Spleen (tissue), 11 donors: ENCODE measurements around the gene RND1. TPM values are rescaled to one million over a fixed set of nuclear protein-coding genes. Genes with fewer than 3 reads are reported as not detected.

Experiments used
- polyA plus RNA-seq, 3 donors: library from polyadenylated mRNA; stranded (reverse); fragments of 200-250 nt; gene quantifications; one replicate each; pipeline ENCODE4 v1.2.1, GENCODE V29; 2013
- small RNA-seq, 4 donors: library from RNA; depleted of rRNA; stranded (forward); fragments of <200 nt; gene quantifications; one replicate each; pipeline ENCODE3, GENCODE V24; 2016
- total RNA-seq, 7 donors: library from RNA; depleted of rRNA in 3 of 7; stranded (reverse); fragments of >200 nt in 3 of 7; fragmentation: NEBNext Ultra II Directional in 4 of 7; extraction: Animal tissue kit (Norgen Biotek cat#: 25700) in 4 of 7; gene quantifications; one replicate each; pipeline versions ENCODE4 v1.1.0 to v1.2.1, GENCODE V29; 2016 to 2021
- donor health status: healthy with polysubstance abuse.
- donor health status: DM: no; HTN: no; CAD: no; lungs with moderate emphysema.
- donor health status: DM: no; HTN: no; CAD: no.
- donor health status: Bipolar disorder and iron deficiency.
- donor health status: healthy.
- donor health status: DM: no; HTN: no; CAD: no.
- donor health status: DM: yes; HTN: yes; CAD: no.

Gene RND1
- total and polyA plus RNA-seq, 10 donors = 0.65 to 3.0 (median 1.0) TPM

Small RNAs within 50 kb of the gene (small RNA-seq; reads per million reads assigned to genes)
- gene AC073610.1 = 0 reads per million in 4 donors
- 0 reads per million in 4 donors for gene RF00019
- 0 reads per million in 4 donors for gene RNU6-600P

Other genes starting within 250 kb of the RND1 start
- gene KANSL2, start 183.6 kb downstream of the RND1 start, total RNA-seq = 10 to 100 TPM; 28.4 to 50.7 (median 31.6) TPM
- 10 to 100 TPM; 38.3 to 48.4 (median 43.3) TPM for gene KANSL2, start 183.6 kb downstream of the RND1 start, polyA plus RNA-seq
- 10 to 100 TPM; 30.3 to 53.4 (median 40.9) TPM for gene CCNT1, start 149.2 kb downstream of the RND1 start, total RNA-seq
- gene CCNT1, start 149.2 kb downstream of the RND1 start, polyA plus RNA-seq = 1 to 10 TPM; 4.0 to 5.7 (median 4.8) TPM
- 10 to 100 TPM; 10.3 to 20.4 (median 14.4) TPM for gene ADCY6, start 76.8 kb downstream of the RND1 start, total RNA-seq
- 1 to 10 TPM; 1.6 to 5.7 (median 2.3) TPM for gene ADCY6, start 76.8 kb downstream of the RND1 start, polyA plus RNA-seq
- gene CACNB3, start 47.4 kb downstream of the RND1 start, total RNA-seq = 10 to 100 TPM in 3 of 7 donors, 1 to 10 TPM in 4; 4.7 to 16.1 (median 8.4) TPM
- gene CACNB3, start 47.4 kb downstream of the RND1 start, polyA plus RNA-seq = 1 to 10 TPM; 2.5 to 4.6 (median 4.3) TPM
- gene DDX23, start 13.7 kb downstream of the RND1 start, total RNA-seq = 100 to 1,000 TPM in 3 of 7 donors, 10 to 100 TPM in 4; 71.7 to 104 (median 91.7) TPM
- 10 to 100 TPM; 33.1 to 54.9 (median 49.2) TPM for gene DDX23, start 13.7 kb downstream of the RND1 start, polyA plus RNA-seq
- 10 to 100 TPM; 27.8 to 73.8 (median 43.2) TPM for gene FKBP11, start 59.6 kb upstream of the RND1 start, total RNA-seq
- gene FKBP11, start 59.6 kb upstream of the RND1 start, polyA plus RNA-seq = 10 to 100 TPM; 31.8 to 49.8 (median 37.9) TPM
- gene ARF3, start 91.6 kb upstream of the RND1 start, total RNA-seq = 100 to 1,000 TPM in 4 of 7 donors, 10 to 100 TPM in 3; 66.8 to 152 (median 125) TPM
- 10 to 100 TPM; 22.2 to 54.1 (median 31.2) TPM for gene ARF3, start 91.6 kb upstream of the RND1 start, polyA plus RNA-seq
- 1 to 10 TPM in 6 of 7 donors, under 1 TPM in 1; 0.59 to 2.9 (median 2.0) TPM for gene WNT10B, start 105.9 kb upstream of the RND1 start, total RNA-seq
- 1 to 10 TPM; 2.5 to 5.4 (median 4.6) TPM for gene WNT10B, start 105.9 kb upstream of the RND1 start, polyA plus RNA-seq
- gene WNT1, start 112.5 kb upstream of the RND1 start, total RNA-seq = under 1 TPM in 3 of 7 donors, not detected in 4; 0.23 to 0.52 (median 0.41) TPM
- gene WNT1, start 112.5 kb upstream of the RND1 start, polyA plus RNA-seq = under 1 TPM in 1 of 3 donors, not detected in 2; 0.06 TPM
- 1 to 10 TPM in 1 of 7 donors, under 1 TPM in 5, not detected in 1; 0.15 to 2.0 (median 0.40) TPM for gene DDN, start 133.5 kb upstream of the RND1 start, total RNA-seq
- under 1 TPM; 0.09 to 0.64 (median 0.42) TPM for gene DDN, start 133.5 kb upstream of the RND1 start, polyA plus RNA-seq
- 10 to 100 TPM; 40.2 to 47.2 (median 44.6) TPM for gene PRKAG1, start 152.9 kb upstream of the RND1 start, total RNA-seq
- gene PRKAG1, start 152.9 kb upstream of the RND1 start, polyA plus RNA-seq = 10 to 100 TPM; 34.1 to 41.4 (median 39.8) TPM
- 100 to 1,000 TPM; 115 to 172 (median 163) TPM for gene KMT2D, start 194.9 kb upstream of the RND1 start, total RNA-seq
- 10 to 100 TPM in 1 of 3 donors, 1 to 10 TPM in 2; 5.1 to 42.1 (median 6.0) TPM for gene KMT2D, start 194.9 kb upstream of the RND1 start, polyA plus RNA-seq
- gene RHEBL1, start 204.1 kb upstream of the RND1 start, total RNA-seq = 1 to 10 TPM; 2.0 to 4.3 (median 2.5) TPM
- gene RHEBL1, start 204.1 kb upstream of the RND1 start, polyA plus RNA-seq = 1 to 10 TPM; 3.9 to 6.7 (median 5.5) TPM
- gene DHH, start 228.9 kb upstream of the RND1 start, total RNA-seq = 1 to 10 TPM in 3 of 7 donors, under 1 TPM in 4; 0.33 to 2.6 (median 0.79) TPM
- under 1 TPM; 0.09 to 0.74 (median 0.59) TPM for gene DHH, start 228.9 kb upstream of the RND1 start, polyA plus RNA-seq
- 100 to 1,000 TPM in 2 of 7 donors, 10 to 100 TPM in 5; 60.3 to 108 (median 85.8) TPM for gene LMBR1L, start 245.0 kb upstream of the RND1 start, total RNA-seq
- gene LMBR1L, start 245.0 kb upstream of the RND1 start, polyA plus RNA-seq = 10 to 100 TPM; 44.1 to 78.0 (median 61.2) TPM